SK-N-MC (cell line): ENCODE data around the gene TMPRSS6.

ENCODE experiments used
- DNase-seq: peaks from one replicate; pipeline ENCODE4 v3.0.0-alpha.2; 2011; ENCODE audit warnings: low read depth, low spot score
- H3K27ac ChIP-seq: fragments of 200-600 bp; sonication (generic); 2 replicates; pipeline ENCODE4 v1.5.1; 2016; ENCODE audit warnings: mixed run types
- H3K36me3 ChIP-seq: fragments of 200-600 bp; sonication (generic); 2 replicates; pipeline ENCODE4 v1.6.1; 2017; ENCODE audit warnings: antibody characterized with exemption, low read length, mixed read lengths; ENCODE audit not compliant: insufficient read depth
- H3K4me3 ChIP-seq: fragments of 200-600 bp; sonication (generic); 2 replicates; pipeline ENCODE4 v1.5.1; 2016
- H3K9ac ChIP-seq: fragments of 200-600 bp; sonication (generic); 2 replicates; pipeline ENCODE4 v1.8.0; 2017; ENCODE audit warnings: mixed run types, mixed read lengths; ENCODE audit not compliant: insufficient read length
- H3K9me3 ChIP-seq: fragments of 200-600 bp; sonication (generic); 2 replicates; pipeline ENCODE4 v1.6.1; 2017; ENCODE audit warnings: low read depth, mild to moderate bottlenecking, antibody characterized with exemption, low read length, moderate library complexity, mixed read lengths
- EZH2 ChIP-seq: fragments of 200-600 bp; sonication (generic); IDR thresholded peaks from one replicate; pipeline ENCODE4 v1.6.1; 2017; ENCODE audit warnings: antibody characterized with exemption
- FOXP2 ChIP-seq: optimal IDR thresholded peaks from 2 replicates; pipeline ENCODE3; 2011; ENCODE audit warnings: mild to moderate bottlenecking, moderate library complexity; ENCODE audit not compliant: insufficient read depth; ENCODE audit errors: extremely low read length, control extremely low read depth
- POLR2AphosphoS5 ChIP-seq: IDR thresholded peaks from 2 replicates; pipeline ENCODE4 v1.6.1; 2012; ENCODE audit warnings: mild to moderate bottlenecking, low read depth, low read length, borderline replicate concordance

Gene TMPRSS6

DNA sequence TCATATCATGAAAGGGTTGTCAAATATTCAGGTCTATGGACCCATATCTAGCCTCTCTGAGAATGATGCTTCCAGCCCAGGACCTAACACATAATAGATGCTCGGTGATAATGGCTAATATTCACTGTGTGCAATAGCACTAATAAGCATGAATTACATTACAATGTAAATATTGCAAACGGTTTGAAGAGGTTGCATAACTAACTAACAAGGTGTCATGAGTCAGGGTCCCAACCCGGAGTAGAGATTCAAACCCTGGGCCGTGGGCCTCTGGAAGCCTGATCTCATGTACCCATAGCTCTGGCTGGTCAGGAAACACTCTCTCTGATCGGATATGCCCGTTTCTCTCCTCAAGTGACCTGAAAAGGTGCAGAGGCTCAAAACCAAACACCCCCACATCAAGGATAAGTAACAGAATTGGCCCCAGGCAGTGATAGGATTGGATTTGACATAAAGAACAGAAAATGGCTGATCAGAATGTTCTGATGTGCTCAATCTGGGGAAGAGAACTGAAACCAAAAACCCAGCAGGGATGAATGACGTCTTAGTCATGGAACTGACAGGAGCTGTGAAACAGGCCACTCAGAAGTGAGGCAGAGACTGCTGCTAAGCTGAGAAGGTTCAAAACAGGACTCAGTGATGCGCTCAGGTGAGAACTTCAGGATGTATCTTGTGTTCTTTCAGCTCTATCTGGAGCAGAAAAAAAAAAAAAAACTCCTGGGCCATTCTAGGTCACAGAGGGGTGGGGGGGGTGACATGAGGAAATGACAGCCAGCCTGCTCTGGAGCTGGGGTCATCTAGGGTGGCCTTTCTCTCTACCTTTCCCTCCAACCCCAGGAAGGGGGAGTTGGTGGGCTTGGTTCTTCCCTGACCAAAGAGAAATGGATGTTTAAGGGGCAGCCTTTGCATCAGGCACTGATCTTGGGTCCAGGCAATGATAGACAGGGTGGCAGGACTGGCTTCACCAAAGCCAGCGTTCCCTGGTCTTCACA lies 64.6 kb downstream of the TMPRSS6 start:
- Histone ChIP-seq H3K9me3 (no peaks in the 10 kb centered on the region), H3K4me3 (no peak overlapping the region), H3K36me3 (no peaks in the 10 kb centered on the region), H3K27ac (no peak overlapping the region), H3K9ac (no peak overlapping the region)
- DNase-seq, result no peak
- TF ChIP-seq FOXP2 (no peak), POLR2AphosphoS5 (no peak), EZH2 (no peak)

DNA sequence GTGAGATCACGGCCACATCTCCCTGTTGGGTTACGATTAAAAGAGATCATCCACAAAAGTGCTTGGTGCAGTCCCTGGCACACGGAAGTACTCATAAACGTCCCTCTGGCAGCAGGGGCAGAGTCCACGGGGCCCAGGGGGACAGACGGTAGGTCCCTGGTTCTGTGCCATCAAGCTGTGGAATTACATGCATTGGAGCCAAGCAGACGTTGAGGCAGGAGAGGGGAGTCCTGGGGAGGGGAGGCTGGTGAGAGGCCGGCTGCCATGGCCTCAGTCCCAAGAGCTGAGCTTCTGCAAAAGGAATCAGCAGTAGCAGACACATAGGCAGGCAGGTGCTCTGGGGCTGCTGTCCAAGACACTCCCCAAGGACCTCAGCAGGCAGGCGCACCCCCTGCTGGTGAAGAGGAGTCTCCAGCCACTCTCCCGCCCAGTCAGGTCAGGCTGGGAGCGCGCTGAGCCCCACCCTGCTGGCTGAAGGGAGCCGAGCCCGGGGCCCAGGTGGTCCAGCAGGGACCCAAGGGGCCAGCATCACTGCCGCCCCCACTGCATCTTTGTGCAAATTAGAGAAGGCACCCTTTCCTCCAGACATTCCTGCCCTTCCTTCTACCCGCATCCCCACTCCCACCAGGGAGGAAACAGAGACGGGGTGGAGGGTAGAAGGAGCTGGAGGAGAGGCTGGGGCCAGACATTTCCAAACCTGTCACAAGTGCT lies 65.5 kb downstream of the TMPRSS6 start:
- TF ChIP-seq FOXP2 (no peak), EZH2 (no peak), POLR2AphosphoS5 (no peak)
- no peak for DNase-seq
- H3K36me3 ChIP-seq, result no peaks in the 10 kb centered on the region
- no peak overlapping the region for H3K9ac ChIP-seq
- H3K4me3 ChIP-seq, result no peak overlapping the region
- no peak overlapping the region for H3K27ac ChIP-seq
- H3K9me3 ChIP-seq, result no peaks in the 10 kb centered on the region

DNA sequence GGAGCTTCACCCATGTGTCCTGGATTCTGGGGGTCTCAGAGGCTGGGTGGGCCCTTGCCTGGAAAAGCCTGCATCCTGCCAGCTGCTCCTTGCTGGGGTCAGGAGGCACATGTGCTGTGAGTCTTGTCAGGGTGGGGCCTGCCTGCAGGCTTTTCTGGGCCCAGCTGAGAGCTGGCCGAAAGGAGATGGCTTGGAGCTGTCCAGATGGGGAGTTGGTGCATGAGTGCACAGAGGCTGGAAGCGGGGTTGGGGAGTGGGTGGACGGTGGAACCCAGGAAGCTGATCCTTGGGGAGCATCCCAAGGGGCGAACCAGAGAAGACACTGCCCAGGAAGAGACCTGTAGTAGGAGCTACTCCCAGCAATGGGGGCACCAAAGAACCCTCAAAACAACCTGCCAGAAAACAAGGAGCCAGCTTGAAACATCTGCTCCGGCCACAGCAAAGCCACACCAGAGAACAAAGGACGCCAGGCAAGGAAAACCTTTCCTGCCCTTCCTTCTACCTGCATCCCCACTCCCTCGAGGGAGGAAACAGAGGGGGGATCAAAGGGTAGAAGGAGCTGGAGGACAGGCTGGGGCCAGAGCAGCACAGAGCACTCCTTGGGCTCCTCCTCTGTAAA lies 66.2 kb downstream of the TMPRSS6 start:
- no peaks in the 10 kb centered on the region for H3K36me3 ChIP-seq
- H3K9me3 ChIP-seq, result no peaks in the 10 kb centered on the region
- DNase-seq, result no peak
- no peak overlapping the region for H3K27ac ChIP-seq
- TF ChIP-seq EZH2, result no peak
- TF ChIP-seq FOXP2, result no peak
- no peak for TF ChIP-seq POLR2AphosphoS5
- H3K9ac ChIP-seq, result no peak overlapping the region
- H3K4me3 ChIP-seq, result no peak overlapping the region

DNA sequence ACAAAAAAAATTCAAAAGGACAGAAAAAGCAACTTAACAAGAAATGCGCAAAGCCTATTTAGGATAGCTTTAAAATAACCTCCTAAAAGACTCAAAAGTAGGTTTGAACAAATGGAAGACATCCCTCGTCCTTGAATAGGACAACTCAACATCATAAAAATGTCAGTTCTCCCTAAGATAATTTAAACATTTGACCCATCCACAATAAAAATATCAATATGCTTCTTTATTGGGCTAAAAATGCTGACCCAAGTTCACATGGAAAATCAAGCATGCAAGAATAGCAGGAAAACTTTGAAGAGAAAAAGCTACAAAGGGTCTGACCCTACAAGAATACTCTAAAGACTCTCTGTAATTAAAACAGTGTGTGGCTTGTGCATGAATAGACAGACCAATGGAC lies 70.0 kb downstream of the TMPRSS6 start:
- H3K27ac ChIP-seq, result no peak overlapping the region
- no peak overlapping the region for H3K4me3 ChIP-seq
- no peaks in the 10 kb centered on the region for H3K36me3 ChIP-seq
- no peak overlapping the region for H3K9ac ChIP-seq
- DNase-seq, result no peak
- TF ChIP-seq POLR2AphosphoS5 (no peak), EZH2 (no peak), FOXP2 (no peak)
- no peaks in the 10 kb centered on the region for H3K9me3 ChIP-seq

DNA sequence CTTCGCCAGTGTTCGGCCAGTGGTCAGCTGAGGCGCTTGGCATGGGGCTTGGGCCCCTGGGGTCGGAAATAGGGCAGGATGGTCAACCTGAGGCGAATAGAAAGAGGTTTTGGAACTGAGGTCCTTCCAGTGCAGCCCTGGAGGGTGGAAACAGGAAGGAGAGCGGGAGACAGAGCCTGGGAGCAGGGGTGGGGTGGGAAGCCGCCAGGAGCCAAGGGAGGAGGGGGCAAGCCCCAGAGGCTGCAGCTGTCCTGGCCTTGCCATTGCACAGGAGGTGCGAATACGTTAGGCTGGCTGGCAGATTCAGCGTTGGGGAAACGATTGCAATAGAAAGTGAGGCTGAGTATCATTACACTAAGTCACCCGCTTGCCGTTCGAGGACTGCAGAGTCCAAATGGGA lies 71.8 kb downstream of the TMPRSS6 start:
- Histone ChIP-seq H3K9ac (no peak overlapping the region), H3K9me3 (no peaks in the 10 kb centered on the region), H3K27ac (no peak overlapping the region), H3K4me3 (no peak overlapping the region), H3K36me3 (no peaks in the 10 kb centered on the region)
- TF ChIP-seq EZH2 (no peak), POLR2AphosphoS5 (no peak), FOXP2 (no peak)
- no peak for DNase-seq

DNA sequence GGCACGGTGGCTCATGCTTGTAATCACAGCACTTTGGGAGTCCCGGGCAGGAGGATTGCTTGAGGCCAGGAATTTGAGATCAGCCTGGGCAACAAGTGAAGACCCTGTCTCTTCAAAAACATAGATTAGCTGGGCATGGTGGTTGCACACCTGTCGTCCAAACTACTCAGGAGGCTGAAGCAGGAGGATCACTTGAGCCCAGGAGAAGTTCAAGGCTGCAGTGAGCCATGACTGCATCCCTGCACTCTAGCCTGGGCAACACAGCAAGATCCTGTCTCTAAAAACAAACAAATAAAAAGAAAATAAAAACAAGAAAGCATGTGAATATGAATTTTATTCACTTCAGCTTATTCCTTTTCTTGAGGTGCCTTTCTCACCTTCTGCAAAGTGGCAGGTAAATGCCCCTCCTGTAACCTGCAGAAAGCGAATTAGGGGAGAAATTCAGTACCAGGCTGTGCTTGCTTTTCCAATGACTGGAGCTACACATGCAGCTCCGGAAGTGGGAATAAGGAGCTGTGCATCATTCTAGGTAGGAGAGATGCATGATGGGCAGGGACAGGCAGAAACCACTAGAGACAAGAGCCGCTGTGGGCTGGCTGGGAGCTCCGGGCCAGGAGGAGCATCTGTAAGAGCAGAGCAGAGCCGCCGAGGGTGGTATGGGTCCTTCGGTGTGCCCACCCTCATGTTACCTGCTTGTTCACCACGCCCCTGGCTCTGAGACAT lies 72.7 kb downstream of the TMPRSS6 start:
- no peaks in the 10 kb centered on the region for H3K9me3 ChIP-seq
- H3K27ac ChIP-seq, result no peak overlapping the region
- H3K36me3 ChIP-seq, result no peaks in the 10 kb centered on the region
- H3K9ac ChIP-seq, result no peak overlapping the region
- no peak overlapping the region for H3K4me3 ChIP-seq
- TF ChIP-seq EZH2, result no peak
- no peak for TF ChIP-seq POLR2AphosphoS5
- TF ChIP-seq FOXP2, result no peak
- DNase-seq, result no peak

DNA sequence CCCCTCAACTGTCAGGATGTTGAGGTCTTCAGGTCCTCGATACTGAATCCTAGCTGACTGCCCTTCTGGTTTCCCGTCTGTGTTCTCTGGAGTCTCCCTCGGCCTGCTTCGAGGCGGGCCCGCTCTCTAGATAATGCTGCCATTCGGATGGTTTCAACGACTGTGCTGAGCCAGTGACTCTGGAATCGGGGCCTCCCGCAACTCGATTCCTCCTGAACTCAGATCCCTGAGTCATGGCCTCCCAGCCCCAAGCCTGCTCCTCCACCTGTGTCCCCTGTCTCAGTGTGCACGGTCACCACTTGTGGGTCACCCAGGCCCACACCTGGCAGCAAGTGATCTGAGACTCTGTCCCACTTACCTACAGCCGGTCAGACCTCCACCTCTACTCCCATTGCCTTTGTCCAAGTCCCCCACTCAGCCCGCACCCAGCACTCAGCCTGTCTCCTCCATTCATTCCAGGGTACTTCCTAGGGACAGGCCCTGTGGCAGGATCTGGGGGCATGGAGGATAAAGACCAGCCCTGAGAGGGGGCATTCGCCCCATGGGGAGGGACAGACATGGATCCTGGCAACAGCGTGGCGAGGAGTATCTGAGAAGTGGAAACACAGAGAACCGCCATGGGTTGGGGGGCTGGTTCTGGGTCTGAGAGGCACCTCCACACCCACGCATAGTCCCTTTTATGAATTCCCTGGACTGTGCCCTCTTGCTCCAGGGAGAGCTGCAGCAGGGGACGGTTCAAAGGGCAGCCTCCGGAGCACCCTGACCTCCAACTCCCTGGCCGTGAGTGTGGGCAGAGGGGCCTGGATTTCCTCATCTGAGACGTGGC lies 75.7 kb downstream of the TMPRSS6 start:
- DNase-seq, result no peak
- Histone ChIP-seq H3K9me3 (no peaks in the 10 kb centered on the region), H3K4me3 (no peak overlapping the region), H3K27ac (no peak overlapping the region), H3K36me3 (no peaks in the 10 kb centered on the region), H3K9ac (no peak overlapping the region)
- no peak for TF ChIP-seq POLR2AphosphoS5
- TF ChIP-seq FOXP2, result no peak
- no peak for TF ChIP-seq EZH2
